Measurements from ENCODE around the gene RNF25. TPM values are rescaled to one million over a fixed set of nuclear protein-coding genes. Genes with fewer than 3 reads are reported as not detected.

Gene RNF25
- polyA plus RNA-seq, 1 donor (not counting 4 experiments of a cell fraction or from before 2014, with no cell fraction given), result 82.5 TPM

GRCh38 chr2:218627939-218628338 is 43.9 kb downstream of the RNF25 start:
- Histone ChIP-seq H3K4me1 (ENCODE audit: control insufficient read depth, extremely low read depth, insufficient read depth, low read length) (peaks cover 18% of the 10 kb centered on the region), H3K36me3 (ENCODE audit: control insufficient read depth in 2 of 2, extremely low read depth in 1 of 2, insufficient read depth in 2 of 2, low read length in 2 of 2) (peaks cover 0 to 3% of the 10 kb centered on the region in 2 experiments), H3K4me3 (ENCODE audit: control insufficient read depth in 2 of 3, extremely low read depth in 1 of 3, insufficient read depth in 2 of 3, low read depth in 1 of 3, low read length in 3 of 3) (no peak overlapping the region), H3K27me3 (ENCODE audit: control insufficient read depth, extremely low read depth, insufficient read depth, low read length) (no peaks in the 10 kb centered on the region), H3K27ac (ENCODE audit: control insufficient read depth, insufficient read depth, low read length) (no peak overlapping the region), H3K79me2 (ENCODE audit: control insufficient read depth, insufficient read depth, low read length) (no peaks in the 10 kb centered on the region), H3K9me3 (ENCODE audit: control insufficient read depth, low read depth, low read length) (no peaks in the 10 kb centered on the region), H4K20me1 (ENCODE audit: control insufficient read depth, extremely low read depth, insufficient read depth, low read length) (no peaks in the 10 kb centered on the region), H3K4me2 (ENCODE audit: control insufficient read depth, extremely low read depth, insufficient read depth, low read depth, low read length) (no peak overlapping the region), H2AFZ (ENCODE audit: control insufficient read depth, low read length) (no peak overlapping the region), H3K9me1 (ENCODE audit: control insufficient read depth, extremely low read depth, insufficient read depth, low read length) (no peaks in the 10 kb centered on the region), H3K9ac (ENCODE audit: control insufficient read depth, extremely low read depth, insufficient read depth, low read length) (no peak overlapping the region)
- TF ChIP-seq CTCF (optimal IDR thresholded peaks at IDR 0.05 in 1 of 3, IDR thresholded peaks at IDR 0.05 in 1 of 3, conservative IDR thresholded peaks at IDR 0.05 in 1 of 3; ENCODE audit: extremely low read depth in 1 of 3, insufficient read depth in 2 of 3, low read length in 3 of 3) (no peak), EZH2 (IDR thresholded peaks at IDR 0.05; ENCODE audit: low read length) (no peak)
- no peak for DNase-seq (ENCODE audit: low read depth, low spot score)
- no peak for FAIRE-seq
- dilution Hi-C loops (cut with MboI; ENCODE audit: extremely low pct_ligation_motif_present, low sequenced_read_pairs), result no loop called here

- no peaks in the 10 kb centered on the region for H3K27me3 ChIP-seq (ENCODE audit: control insufficient read depth, extremely low read depth, insufficient read depth, low read length)
- peaks cover 0 to 1% of the 10 kb centered on the region in 2 experiments for H3K36me3 ChIP-seq (ENCODE audit: control insufficient read depth in 2 of 2, extremely low read depth in 1 of 2, insufficient read depth in 2 of 2, low read length in 2 of 2)
- H3K9ac ChIP-seq (ENCODE audit: control insufficient read depth, extremely low read depth, insufficient read depth, low read length), result no peak overlapping the region
- H3K4me1 ChIP-seq (ENCODE audit: control insufficient read depth, extremely low read depth, insufficient read depth, low read length), result peaks cover 8% of the 10 kb centered on the region
- H3K9me3 ChIP-seq (ENCODE audit: control insufficient read depth, low read depth, low read length), result no peaks in the 10 kb centered on the region
- H2AFZ ChIP-seq (ENCODE audit: control insufficient read depth, low read length), result no peak overlapping the region
- dilution Hi-C loops (cut with MboI; ENCODE audit: extremely low pct_ligation_motif_present, low sequenced_read_pairs), result no loop called here
- H3K4me3 ChIP-seq (ENCODE audit: control insufficient read depth in 2 of 3, extremely low read depth in 1 of 3, insufficient read depth in 2 of 3, low read depth in 1 of 3, low read length in 3 of 3), result no peak overlapping the region
- FAIRE-seq (no peak), DNase-seq (ENCODE audit: low read depth, low spot score) (no peak)
- H3K9me1 ChIP-seq (ENCODE audit: control insufficient read depth, extremely low read depth, insufficient read depth, low read length), result no peaks in the 10 kb centered on the region
- no peak overlapping the region for H3K4me2 ChIP-seq (ENCODE audit: control insufficient read depth, extremely low read depth, insufficient read depth, low read depth, low read length)
- no peaks in the 10 kb centered on the region for H3K79me2 ChIP-seq (ENCODE audit: control insufficient read depth, insufficient read depth, low read length)
- H3K27ac ChIP-seq (ENCODE audit: control insufficient read depth, insufficient read depth, low read length), result no peak overlapping the region
- no peaks in the 10 kb centered on the region for H4K20me1 ChIP-seq (ENCODE audit: control insufficient read depth, extremely low read depth, insufficient read depth, low read length)
- TF ChIP-seq CTCF (optimal IDR thresholded peaks at IDR 0.05 in 1 of 3, IDR thresholded peaks at IDR 0.05 in 1 of 3, conservative IDR thresholded peaks at IDR 0.05 in 1 of 3; ENCODE audit: extremely low read depth in 1 of 3, insufficient read depth in 2 of 3, low read length in 3 of 3) (no peak), EZH2 (IDR thresholded peaks at IDR 0.05; ENCODE audit: low read length) (no peak)
Observed at GRCh38 chr2:218626369-218626768, 45.4 kb downstream of the RNF25 start.
